HG02970 (cell line): ENCODE results near the gene HIGD2B.
"Not testable (repeated sequence)": the region's sequence is repeated elsewhere in the genome, so short reads cannot be mapped to it uniquely, and the experiment has no call there.

Source experiments
- ATAC-seq: cut with Tn5 transposase; IDR thresholded peaks from one replicate; pipeline ENCODE4 v1.9.1; 2021; ENCODE audit warnings: mild to moderate bottlenecking, moderate library complexity, moderate number of reproducible peaks; ENCODE audit not compliant: unreplicated experiment, low FRiP score

HIGD2B gene

GRCh38 chr15:72685925-72686794 lies at the start of gene HIGD2B, which contains the start of gene BBS4:
HIGD2B (minus strand) TSS chr15:72686182; CDS start chr15:72676374, 9,808 bp downstream.
BBS4 (plus strand) TSS chr15:72686207; CDS start chr15:72686228, 21 bp downstream.
- peak; percentile 92 for ATAC-seq

GRCh38 chr15:72735111-72735510 lies 49.1 kb upstream of the HIGD2B start:
- no peak for ATAC-seq

GRCh38 chr15:72733941-72734738 lies 48.2 kb upstream of the HIGD2B start:
- ATAC-seq = no peak

GRCh38 chr15:72732516-72732915 lies 46.5 kb upstream of the HIGD2B start:
- no peak for ATAC-seq

GRCh38 chr15:72732086-72732485 lies 46.1 kb upstream of the HIGD2B start:
- ATAC-seq = no peak

GRCh38 chr15:72728821-72729220 lies 42.8 kb upstream of the HIGD2B start:
- ATAC-seq = no peak

GRCh38 chr15:72728249-72728648 lies 42.3 kb upstream of the HIGD2B start:
- ATAC-seq = not testable (repeated sequence)

GRCh38 chr15:72727154-72727553 lies 41.2 kb upstream of the HIGD2B start:
- ATAC-seq = no peak

GRCh38 chr15:72725851-72726250 lies 39.9 kb upstream of the HIGD2B start:
- not testable (repeated sequence) for ATAC-seq

GRCh38 chr15:72725446-72725845 lies 39.5 kb upstream of the HIGD2B start:
- ATAC-seq = no peak

GRCh38 chr15:72724028-72724427 lies 38.0 kb upstream of the HIGD2B start:
- ATAC-seq = no peak

GRCh38 chr15:72722071-72722696 lies 36.2 kb upstream of the HIGD2B start:
- ATAC-seq = no peak

GRCh38 chr15:72708551-72709303 lies 22.7 kb upstream of the HIGD2B start:
- not testable (repeated sequence) for ATAC-seq

GRCh38 chr15:72706266-72706665 lies 20.3 kb upstream of the HIGD2B start:
- no peak for ATAC-seq

- ATAC-seq = no peak
These were observed 14.1 kb upstream of the HIGD2B start for GRCh38 chr15:72700076-72700475.

GRCh38 chr15:72698938-72699337 lies 13.0 kb upstream of the HIGD2B start:
- ATAC-seq = no peak

GRCh38 chr15:72690938-72691337 lies 5.0 kb upstream of the HIGD2B start:
- no peak for ATAC-seq

GRCh38 chr15:72688697-72689096 lies 2.7 kb upstream of the HIGD2B start:
- no peak for ATAC-seq

- ATAC-seq = no peak
These were observed 569 bp downstream of the HIGD2B start for GRCh38 chr15:72685301-72685924.

GRCh38 chr15:72682772-72683171 lies 3.2 kb downstream of the HIGD2B start:
- ATAC-seq = no peak
